ENCODE measurements around the gene TRMT2A.
A peak's percentile ranks its signal among the peaks of the same experiment; 100 is the strongest.

Gene TRMT2A

GRCh38 chr22:20084547-20085413 lies 32.2 kb downstream of the TRMT2A start:
- Histone ChIP-seq H3K27ac (ENCODE audit: extremely low read depth, low read depth, low read length) (peak overlapping the region; percentile 2), H3K9me3 (ENCODE audit: control insufficient read depth, insufficient read depth, low read depth, low read length) (no peaks in the 10 kb centered on the region), H3K4me1 (ENCODE audit: control insufficient read depth, insufficient read depth, low read length) (no peaks in the 10 kb centered on the region; the same call in 1 of the 2 replicates), H3K4me3 (ENCODE audit: low read depth, low read length) (no peak overlapping the region), H3K36me3 (ENCODE audit: control insufficient read depth in 2 of 2, insufficient read depth in 1 of 2, low read length in 2 of 2) (peaks cover 18 to 84% of the 10 kb centered on the region in 2 experiments)
- POLR2A ChIA-PET, result interaction anchor here (0.7 kb wide), 1 partner anchor 34 kb away, joined by 3 read pairs; no protein-coding TSS in a partner anchor
- CTCF ChIA-PET, result interaction anchor here (0.6 to 2.6 kb wide), 9 partner anchors 9 to 69 kb away, joined by 3 to 11 read pairs (median 4); no protein-coding TSS in a partner anchor
- TF ChIP-seq ZNF449 (tag by site-specific recombination; IDR thresholded peaks at IDR 0.05), result no peak
- TF ChIP-seq ZNF2 (tag by site-specific recombination; IDR thresholded peaks at IDR 0.05), result peak; percentile 47; the same call in 1 of the 2 replicates
- no peak for TF ChIP-seq ZBTB8A (tag by site-specific recombination; IDR thresholded peaks at IDR 0.05)
- 0 out of 2 replicates have a peak, but pooled peaks have one; percentile 33 for TF ChIP-seq ZBTB10 (tag by site-specific recombination; IDR thresholded peaks at IDR 0.05)
- TF ChIP-seq SP7 (tag by site-specific recombination; IDR thresholded peaks at IDR 0.05), result peak; percentile 31; the same call in 1 of the 2 replicates
- no peak for TF ChIP-seq BCL6B (tag by site-specific recombination; IDR thresholded peaks at IDR 0.05)
- no peak for TF ChIP-seq GLIS2 (tag by site-specific recombination; IDR thresholded peaks at IDR 0.05)
- TF ChIP-seq ZNF560 (tag by site-specific recombination; IDR thresholded peaks at IDR 0.05; ENCODE audit: borderline replicate concordance), result no peak
- peak; percentile 72 for TF ChIP-seq SCRT2 (tag by site-specific recombination; IDR thresholded peaks at IDR 0.05)
- no peak for TF ChIP-seq ZBTB11 (tag by site-specific recombination; conservative IDR thresholded peaks at IDR 0.05; ENCODE audit: low read depth)
- TF ChIP-seq ZNF555 (tag by site-specific recombination; conservative IDR thresholded peaks at IDR 0.05), result no peak
- no peak for TF ChIP-seq ZBTB1 (tag by site-specific recombination; IDR thresholded peaks at IDR 0.05)
- TF ChIP-seq ZNF335 (tag by site-specific recombination; conservative IDR thresholded peaks at IDR 0.05), result peak; percentile 39; the same call in 1 of the 2 replicates
- TF ChIP-seq ZBTB26 (tag by site-specific recombination; optimal IDR thresholded peaks at IDR 0.05), result peak; percentile 20
- no peak for TF ChIP-seq IKZF3 (tag by site-specific recombination; IDR thresholded peaks at IDR 0.05)
- no peak for TF ChIP-seq ZNF776 (tag by site-specific recombination; IDR thresholded peaks at IDR 0.05; ENCODE audit: borderline replicate concordance)
- peak; percentile 96 for TF ChIP-seq ZNF692 (tag by site-specific recombination; IDR thresholded peaks at IDR 0.05)
- TF ChIP-seq ZNF18 (tag by site-specific recombination; IDR thresholded peaks at IDR 0.05), result no peak
- no peak for TF ChIP-seq RBAK (tag by site-specific recombination; IDR thresholded peaks at IDR 0.05)
- TF ChIP-seq ZNF561 (tag by site-specific recombination; IDR thresholded peaks at IDR 0.05; ENCODE audit: borderline replicate concordance), result 0 out of 2 replicates have a peak, but pooled peaks have one; percentile 39

Data from HEK293 (cell line).